Muscle layer of duodenum (tissue), 2 donors: ENCODE results near the gene ARID5B.

Experiments used
- H3K27ac ChIP-seq: one replicate; pipeline ENCODE4 v1.7.0; 2013; ENCODE audit warnings: mild to moderate bottlenecking, low read length
- H3K27me3 ChIP-seq: one replicate; pipeline ENCODE4 v1.7.0; 2013; ENCODE audit warnings: low read depth, mild to moderate bottlenecking, control low read depth, low read length
- H3K36me3 ChIP-seq, 2 donors: one replicate each; pipeline ENCODE4 v1.7.0; 2013; ENCODE audit warnings: low read length in 2 of 2, control low read depth in 1 of 2, mild to moderate bottlenecking in 1 of 2; ENCODE audit not compliant: insufficient read depth in 2 of 2, control insufficient read depth in 1 of 2
- H3K4me1 ChIP-seq, 2 donors: one replicate each; pipeline ENCODE4 v1.7.0; 2013; ENCODE audit warnings: low read length in 2 of 2, mild to moderate bottlenecking in 2 of 2, control low read depth in 1 of 2, moderate library complexity in 1 of 2; ENCODE audit not compliant: insufficient read depth in 2 of 2, control insufficient read depth in 1 of 2
- H3K4me3 ChIP-seq, 2 donors: one replicate each; pipeline ENCODE4 v1.7.0; 2013; ENCODE audit warnings: low read length in 2 of 2, low read depth in 1 of 2, mild to moderate bottlenecking in 1 of 2
- H3K9me3 ChIP-seq, 2 donors: one replicate each; pipeline ENCODE4 v1.7.0; 2013; ENCODE audit warnings: low read length in 2 of 2, control low read depth in 1 of 2, mild to moderate bottlenecking in 1 of 2; ENCODE audit not compliant: control insufficient read depth in 1 of 2
- donor health status: healthy.

The ARID5B gene

DNA sequence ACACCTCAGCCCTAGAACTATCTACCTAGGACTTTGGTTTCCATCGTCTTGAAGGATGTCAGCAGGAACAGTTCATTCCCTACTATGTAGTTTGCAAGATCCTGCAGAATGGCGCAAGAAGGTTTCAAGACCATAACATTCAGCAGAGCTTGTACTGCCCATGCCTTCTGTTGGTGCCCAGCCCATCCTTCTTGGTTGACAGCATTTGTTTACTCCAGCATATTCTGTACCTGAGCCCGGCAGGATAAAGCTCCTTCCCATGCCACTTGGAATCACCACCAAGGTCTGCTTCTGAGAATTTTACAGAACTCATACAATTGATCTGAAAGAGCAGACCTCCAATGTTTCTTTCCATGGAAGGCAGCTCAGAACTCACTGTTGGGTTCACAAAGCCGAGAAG lies 150.8 kb downstream of the ARID5B start:
- Histone ChIP-seq H3K27ac (peak overlapping the region; percentile 96), H3K4me3 (peak overlapping the region; percentile 69 to 77)

DNA sequence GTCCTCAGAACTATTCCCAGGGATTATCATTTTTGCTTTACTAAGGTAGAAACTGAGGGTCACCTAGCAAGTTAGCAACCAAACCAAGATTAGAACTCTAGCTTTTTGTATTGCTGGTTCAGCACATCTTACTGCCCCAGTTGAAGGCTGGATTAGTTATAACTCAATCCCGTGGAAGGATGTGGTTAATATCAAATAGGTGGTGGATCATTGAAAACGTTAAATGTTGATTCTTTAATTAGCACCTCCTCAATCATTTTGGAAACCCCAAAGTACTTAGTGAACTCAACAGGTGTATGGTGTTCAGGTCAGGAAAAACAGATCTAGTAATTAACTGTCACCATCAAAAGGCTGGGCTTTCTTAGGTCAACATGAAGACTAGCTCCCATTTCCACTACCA lies 152.4 kb downstream of the ARID5B start:
- peaks cover 23 to 45% of the 10 kb centered on the region in 2 donors for H3K36me3 ChIP-seq
- H3K27ac ChIP-seq = peak overlapping the region; percentile 70
- H3K4me1 ChIP-seq = peaks cover 24 to 32% of the 10 kb centered on the region in 2 donors
- H3K9me3 ChIP-seq = no peaks in the 10 kb centered on the region
- H3K27me3 ChIP-seq = no peaks in the 10 kb centered on the region
- peak overlapping the region; percentile 18 to 69 for H3K4me3 ChIP-seq

More for the DNA sequence above, 150.8 kb downstream of the ARID5B start:
- H3K9me3 ChIP-seq = no peaks in the 10 kb centered on the region
- peaks cover 15 to 51% of the 10 kb centered on the region in 2 donors for H3K36me3 ChIP-seq
- H3K4me1 ChIP-seq = peaks cover 24 to 30% of the 10 kb centered on the region in 2 donors
- no peaks in the 10 kb centered on the region for H3K27me3 ChIP-seq

DNA sequence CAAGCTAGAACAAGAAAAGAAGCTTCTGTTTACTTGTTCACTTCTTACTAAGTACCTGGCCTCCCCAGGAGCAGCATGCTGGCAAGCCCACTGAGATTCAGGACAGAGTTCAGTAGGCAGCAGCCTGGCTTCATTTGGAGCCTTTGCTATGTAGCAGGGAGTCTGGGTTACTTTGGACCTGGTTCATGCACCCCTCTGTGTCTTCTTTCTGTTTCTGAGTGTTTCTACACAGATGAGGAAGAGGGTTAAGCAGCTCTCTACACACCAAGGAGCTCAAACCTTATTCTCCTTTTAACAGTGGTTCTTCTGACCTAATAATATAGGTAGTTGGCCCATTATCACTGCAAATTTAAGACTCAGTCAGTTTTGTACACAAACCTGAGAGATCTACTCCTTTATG lies 152.9 kb downstream of the ARID5B start:
- H3K27ac ChIP-seq = peak overlapping the region; percentile 70
- peak overlapping the region; percentile 3 to 18 for H3K4me3 ChIP-seq
- no peaks in the 10 kb centered on the region for H3K27me3 ChIP-seq
- H3K4me1 ChIP-seq = peaks cover 29 to 36% of the 10 kb centered on the region in 2 donors
- H3K36me3 ChIP-seq = peaks cover 25 to 41% of the 10 kb centered on the region in 2 donors
- H3K9me3 ChIP-seq = no peaks in the 10 kb centered on the region

DNA sequence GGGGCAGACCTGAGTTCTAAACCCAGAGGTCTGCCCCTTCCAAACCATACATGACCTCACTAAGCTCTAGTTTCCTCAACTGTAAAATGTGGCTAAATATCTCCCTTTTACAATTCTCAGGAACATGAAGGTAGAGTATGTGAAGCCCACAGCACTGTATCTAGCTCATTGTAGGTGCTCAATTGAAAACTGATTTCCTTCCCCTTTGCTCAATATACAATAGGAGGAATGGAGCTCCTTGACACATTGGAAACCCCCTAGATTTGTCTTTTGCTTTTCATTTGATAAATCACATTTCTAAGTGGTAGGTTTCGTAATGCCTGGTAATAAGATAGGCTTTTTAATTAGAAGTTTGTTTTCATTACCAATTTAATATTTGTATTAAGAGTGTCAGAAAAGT lies 153.3 kb downstream of the ARID5B start:
- Histone ChIP-seq H3K36me3 (peaks cover 25 to 41% of the 10 kb centered on the region in 2 donors), H3K4me1 (peaks cover 34 to 40% of the 10 kb centered on the region in 2 donors)

DNA sequence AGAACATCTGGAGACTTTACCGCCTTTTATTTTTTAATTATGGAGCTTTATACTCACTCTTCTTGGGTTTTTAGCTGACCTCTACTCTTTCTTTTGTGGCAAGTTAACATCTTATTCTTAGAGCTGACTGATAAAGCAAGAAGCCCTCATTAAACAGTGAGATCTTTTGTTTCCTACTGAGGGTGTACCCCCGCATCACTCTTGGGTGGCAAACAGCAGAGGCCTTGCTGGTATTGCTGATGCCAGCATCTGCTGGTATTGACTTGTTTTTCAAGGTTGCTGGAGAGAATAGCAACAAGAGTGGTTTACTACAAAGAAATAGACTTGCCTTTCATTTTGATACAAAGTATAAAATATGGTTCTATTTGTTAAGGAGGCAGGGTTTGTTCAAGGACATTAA lies 154.7 kb downstream of the ARID5B start:
- peak overlapping the region; percentile 54 for H3K27ac ChIP-seq
- peaks cover 37 to 40% of the 10 kb centered on the region in 2 donors for H3K4me1 ChIP-seq
- no peaks in the 10 kb centered on the region for H3K27me3 ChIP-seq
- H3K36me3 ChIP-seq = peaks cover 31 to 36% of the 10 kb centered on the region in 2 donors
- H3K4me3 ChIP-seq = peak overlapping the region in 1 of 2 donors; percentile 23
- no peaks in the 10 kb centered on the region for H3K9me3 ChIP-seq

More for the DNA sequence above, 153.3 kb downstream of the ARID5B start:
- Histone ChIP-seq H3K27ac (peak overlapping the region; percentile 70), H3K4me3 (peak overlapping the region; percentile 3 to 18), H3K27me3 (no peaks in the 10 kb centered on the region), H3K9me3 (no peaks in the 10 kb centered on the region)

DNA sequence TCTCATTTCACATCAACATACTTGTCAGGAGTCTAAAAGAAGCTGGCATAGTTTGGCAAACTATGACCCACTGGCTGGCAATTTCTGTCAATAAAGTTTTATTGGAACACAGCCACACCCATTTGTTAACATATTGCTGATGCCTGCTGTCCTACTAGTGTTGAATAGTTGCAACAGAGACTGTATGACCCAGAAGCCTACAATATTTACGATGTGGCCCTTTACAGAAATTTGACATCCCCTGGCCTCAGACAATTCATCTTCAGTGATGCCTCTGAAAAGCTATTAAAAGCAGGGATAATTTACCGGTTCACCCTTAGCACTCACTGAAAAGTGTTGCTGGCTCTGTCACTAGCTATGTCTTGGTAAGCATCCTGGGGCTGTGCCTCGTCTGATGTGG lies 155.2 kb downstream of the ARID5B start:
- Histone ChIP-seq H3K27me3 (no peaks in the 10 kb centered on the region), H3K4me1 (peaks cover 37 to 40% of the 10 kb centered on the region in 2 donors), H3K4me3 (peak overlapping the region in 1 of 2 donors; percentile 23), H3K9me3 (no peaks in the 10 kb centered on the region), H3K27ac (peak overlapping the region; percentile 75), H3K36me3 (peaks cover 31 to 35% of the 10 kb centered on the region in 2 donors)

DNA sequence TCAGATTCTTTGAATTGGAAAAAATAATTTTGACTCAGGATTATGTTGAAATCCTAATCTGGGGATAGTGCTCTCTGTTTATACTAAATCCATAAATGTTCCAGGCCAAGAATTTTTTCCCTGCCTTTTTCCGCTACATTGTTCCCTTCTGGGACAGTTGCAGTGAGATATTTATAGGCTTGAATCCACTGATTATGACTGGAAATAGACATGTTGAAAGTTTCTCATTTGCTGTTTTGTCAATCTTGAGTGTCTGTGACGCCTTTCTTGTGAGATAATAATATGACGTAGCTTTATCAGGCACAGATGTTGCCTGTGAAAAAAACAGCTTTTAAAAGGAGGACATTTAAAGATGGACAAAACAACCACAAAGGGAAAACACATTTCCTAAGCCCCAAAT lies 155.9 kb downstream of the ARID5B start:
- Histone ChIP-seq H3K36me3 (peaks cover 24 to 31% of the 10 kb centered on the region in 2 donors), H3K4me1 (peaks cover 32 to 40% of the 10 kb centered on the region in 2 donors), H3K4me3 (peak overlapping the region in 1 of 2 donors; percentile 23), H3K27ac (peak overlapping the region; percentile 75), H3K9me3 (no peaks in the 10 kb centered on the region), H3K27me3 (no peaks in the 10 kb centered on the region)

DNA sequence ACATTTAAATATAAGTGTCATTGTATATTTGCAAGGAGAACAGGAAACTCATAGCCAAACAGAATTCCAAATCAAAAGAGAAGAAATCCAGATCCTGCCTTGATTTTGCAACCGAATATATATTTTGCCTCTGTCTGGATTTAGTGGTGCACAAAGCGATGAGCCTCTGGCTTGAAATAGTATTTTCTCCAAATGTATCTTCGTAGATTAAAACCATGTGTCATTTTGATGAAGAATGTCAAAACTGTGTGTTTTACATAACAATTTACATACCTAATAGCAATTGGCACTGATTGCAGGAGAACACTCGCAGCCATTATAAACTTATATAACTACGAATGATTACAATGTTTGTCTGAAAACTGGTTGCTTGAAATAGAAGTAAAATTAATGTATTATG lies 156.4 kb downstream of the ARID5B start:
- H3K27me3 ChIP-seq = no peaks in the 10 kb centered on the region
- H3K36me3 ChIP-seq = peaks cover 22 to 26% of the 10 kb centered on the region in 2 donors
- H3K27ac ChIP-seq = peak overlapping the region; percentile 75
- H3K4me3 ChIP-seq = peak overlapping the region; percentile 13 to 23
- H3K4me1 ChIP-seq = peaks cover 29 to 40% of the 10 kb centered on the region in 2 donors
- no peaks in the 10 kb centered on the region for H3K9me3 ChIP-seq

DNA sequence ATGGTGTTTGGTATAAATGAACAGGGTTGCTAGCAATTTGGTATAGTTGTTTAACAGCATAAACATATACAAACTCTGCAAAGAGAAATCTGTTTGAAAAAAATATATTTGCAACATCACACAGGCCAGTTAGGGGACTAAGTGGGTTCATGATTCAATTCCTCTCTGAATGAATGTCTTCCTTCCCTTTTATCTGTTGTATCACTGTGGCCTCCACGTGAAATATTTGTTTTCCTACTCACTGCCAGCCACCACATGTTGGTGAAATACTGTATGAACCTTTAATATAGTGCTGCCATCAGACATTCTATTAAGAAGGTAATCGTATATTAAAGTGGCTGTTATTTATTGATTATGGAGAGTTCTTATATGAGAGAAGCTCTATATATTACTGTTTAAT lies 157.0 kb downstream of the ARID5B start:
- Histone ChIP-seq H3K27ac (peak overlapping the region; percentile 75), H3K36me3 (peaks cover 20 to 22% of the 10 kb centered on the region in 2 donors), H3K4me3 (peak overlapping the region in 1 of 2 donors; percentile 0), H3K9me3 (no peaks in the 10 kb centered on the region), H3K27me3 (no peaks in the 10 kb centered on the region), H3K4me1 (peaks cover 29 to 37% of the 10 kb centered on the region in 2 donors)

DNA sequence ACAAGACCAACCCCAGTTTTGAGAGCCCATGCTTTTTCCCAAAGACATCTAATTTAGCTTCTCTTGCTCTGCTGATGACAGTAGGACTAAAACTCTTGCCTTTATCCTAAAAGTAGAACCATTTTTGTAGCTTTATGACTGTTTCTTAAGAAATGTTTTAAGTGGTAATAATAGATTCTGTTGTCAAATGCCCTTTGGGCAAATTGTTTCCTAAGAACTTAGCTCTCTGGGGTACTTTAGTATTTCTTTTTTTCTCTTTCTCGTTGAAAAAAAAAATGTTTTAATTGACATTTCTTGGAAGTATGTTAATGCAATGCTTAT lies 157.4 kb downstream of the ARID5B start:
- peak overlapping the region in 1 of 2 donors; percentile 0 for H3K4me3 ChIP-seq
- H3K27me3 ChIP-seq = no peaks in the 10 kb centered on the region
- peaks cover 24 to 25% of the 10 kb centered on the region in 2 donors for H3K36me3 ChIP-seq
- peak overlapping the region; percentile 75 for H3K27ac ChIP-seq
- H3K4me1 ChIP-seq = peaks cover 29 to 35% of the 10 kb centered on the region in 2 donors
- no peaks in the 10 kb centered on the region for H3K9me3 ChIP-seq

DNA sequence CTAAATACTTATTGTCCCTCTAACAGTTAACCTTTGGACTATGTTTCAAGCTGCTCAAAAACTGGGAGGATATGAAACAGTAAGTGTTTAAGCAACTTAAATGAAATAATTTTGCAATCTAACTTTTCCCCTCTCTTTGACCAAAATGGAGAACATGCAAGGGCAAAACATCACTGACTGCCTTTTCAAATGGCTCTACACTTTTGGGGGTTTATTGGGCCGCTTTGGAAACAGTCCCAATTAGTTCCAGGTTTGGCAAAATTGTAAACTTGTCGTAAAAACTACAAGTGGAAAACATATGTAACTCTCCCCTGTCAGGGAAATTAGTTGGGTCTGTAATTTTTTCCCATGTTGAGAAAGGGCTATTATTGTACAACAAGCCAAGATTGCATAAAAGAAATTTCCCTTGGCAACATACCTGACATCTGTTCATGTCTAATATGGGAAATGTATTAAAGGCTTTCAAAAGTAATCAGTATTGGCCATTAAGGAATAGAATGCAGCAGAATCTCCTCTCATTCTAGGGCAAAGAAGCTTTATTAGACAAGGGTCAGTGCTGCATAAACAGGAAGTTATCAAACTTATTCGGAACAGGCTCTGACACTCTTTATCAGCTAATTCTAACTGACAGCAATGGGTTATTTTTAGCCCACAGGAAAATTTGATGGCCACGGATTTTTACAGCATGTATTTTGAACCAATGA lies 157.9 kb downstream of the ARID5B start:
- peaks cover 29 to 33% of the 10 kb centered on the region in 2 donors for H3K4me1 ChIP-seq
- no peaks in the 10 kb centered on the region for H3K27me3 ChIP-seq
- peaks cover 24 to 25% of the 10 kb centered on the region in 2 donors for H3K36me3 ChIP-seq
- H3K9me3 ChIP-seq = no peaks in the 10 kb centered on the region
- peak overlapping the region; percentile 75 for H3K27ac ChIP-seq
- H3K4me3 ChIP-seq = no peak overlapping the region
